H1 (cell line): ENCODE data around the gene NEO1. TPM values are rescaled to one million over a fixed set of nuclear protein-coding genes. Genes with fewer than 3 reads are reported as not detected.

Experiments
- CTCF ChIA-PET: fragments of 300-600 bp; sonication (Branson Sonifier 250); formaldehyde crosslinking; loops from one replicate; lab custom pipeline; 2021; ENCODE audit not compliant: partially characterized antibody; lab: Charles Lee
- POLR2A ChIA-PET: fragments of 300-600 bp; sonication (Branson Sonifier 250); formaldehyde crosslinking; loops from one replicate; lab custom pipeline; 2021; ENCODE audit warnings: inconsistent platforms; ENCODE audit not compliant: partially characterized antibody; lab: Charles Lee
- DNase-seq, 2 experiments: peaks; one replicate each; pipeline versions ENCODE4 v3.0.0 to v3.0.0-alpha.2; 2010 to 2022; ENCODE audit warnings: low spot score in 2 of 2, low read depth in 1 of 2, mixed read lengths in 1 of 2
- FAIRE-seq: peaks from 2 replicates; lab custom pipeline; 2011; peaks lifted over from hg19 to GRCh38; lab: Jason Lieb, UNC
- H2AFZ ChIP-seq: 2 replicates; pipeline ENCODE4 v1.8.1; 2012; ENCODE audit warnings: low read length, inconsistent platforms
- H2AK5ac ChIP-seq: 2 replicates; pipeline ENCODE4 v1.6.1; 2013; ENCODE audit warnings: low read depth, low read length
- H2BK120ac ChIP-seq: replicated peaks from 2 replicates; pipeline ENCODE3; 2013; ENCODE audit warnings: low read depth, low read length, inconsistent platforms
- H2BK12ac ChIP-seq: 2 replicates; pipeline ENCODE4 v1.6.1; 2013; ENCODE audit warnings: low read depth, low read length
- H2BK15ac ChIP-seq: 2 replicates; pipeline ENCODE4 v1.6.1; 2013; ENCODE audit warnings: low read length
- H2BK20ac ChIP-seq: 2 replicates; pipeline ENCODE4 v1.6.1; 2013; ENCODE audit warnings: low read length
- H2BK5ac ChIP-seq: 2 replicates; pipeline ENCODE4 v1.6.1; 2013; ENCODE audit warnings: low read depth, low read length
- H3K14ac ChIP-seq: 2 replicates; pipeline ENCODE4 v1.6.1; 2013; ENCODE audit warnings: inconsistent platforms; ENCODE audit not compliant: insufficient read length
- H3K18ac ChIP-seq: 2 replicates; pipeline ENCODE4 v1.6.1; 2013; ENCODE audit warnings: low read length; ENCODE audit errors: extremely low read depth
- H3K23ac ChIP-seq: 2 replicates; pipeline ENCODE4 v1.6.1; 2013; ENCODE audit warnings: inconsistent platforms; ENCODE audit not compliant: insufficient read length
- H3K23me2 ChIP-seq: 2 replicates; pipeline ENCODE4 v1.6.1; 2013; ENCODE audit warnings: low read depth, low read length
- H3K27ac ChIP-seq: 2 replicates; pipeline ENCODE4 v1.6.1; 2011; ENCODE audit warnings: low read depth, low read length, inconsistent platforms
- H3K27me3 ChIP-seq, 4 experiments: replicated peaks in 1 of 4; 1 replicate in 1 of 4; 2 replicates in 3 of 4; pipeline versions ENCODE4 v1.6.1 to v1.8.1; 2011 to 2013; ENCODE audit warnings: low read length in 3 of 4, mild to moderate bottlenecking in 3 of 4, inconsistent platforms in 2 of 4, mixed read lengths in 2 of 4, moderate library complexity in 1 of 4; ENCODE audit not compliant: control insufficient read depth in 3 of 4, insufficient read depth in 3 of 4; ENCODE audit errors: extremely low read depth in 1 of 4
- H3K36me3 ChIP-seq, 4 experiments: 2 replicates each; pipeline versions ENCODE4 v1.6.1 to v1.8.1; 2011 to 2013; ENCODE audit warnings: mild to moderate bottlenecking in 4 of 4, low read length in 3 of 4, moderate library complexity in 2 of 4, control low read depth in 1 of 4, inconsistent platforms in 1 of 4; ENCODE audit not compliant: insufficient read depth in 4 of 4, control insufficient read depth in 2 of 4
- H3K4ac ChIP-seq: replicated peaks from 2 replicates; pipeline ENCODE3; 2013; ENCODE audit warnings: low read length, low read depth, mixed read lengths, inconsistent platforms; ENCODE audit not compliant: insufficient read length
- H3K4me1 ChIP-seq, 4 experiments: replicated peaks in 1 of 4; 1 replicate in 1 of 4; 2 replicates in 3 of 4; pipeline versions ENCODE4 v1.6.1 to v1.8.1; 2011 to 2013; ENCODE audit warnings: low read length in 3 of 4, inconsistent platforms in 2 of 4, mixed read lengths in 1 of 4; ENCODE audit not compliant: insufficient read depth in 4 of 4, control insufficient read depth in 3 of 4
- H3K4me2 ChIP-seq, 2 experiments: 2 replicates each; pipeline versions ENCODE4 v1.6.1 to v1.8.1; 2011 to 2013; ENCODE audit warnings: low read depth in 2 of 2, low read length in 2 of 2, control low read depth in 1 of 2, inconsistent platforms in 1 of 2, mild to moderate bottlenecking in 1 of 2; ENCODE audit not compliant: insufficient read depth in 1 of 2
- H3K4me3 ChIP-seq, 4 experiments: fragments of 200-600, 300-600 bp in 1 of 4; sonication (generic), shearing (Covaris generic), sonication (Bioruptor Twin) in 1 of 4; 2 replicates each; pipeline versions ENCODE4 v1.5.1 to v1.8.1; 2011 to 2016; ENCODE audit warnings: low read length in 4 of 4, low read depth in 3 of 4, control low read depth in 2 of 4, inconsistent platforms in 2 of 4, mild to moderate bottlenecking in 2 of 4, mixed read lengths in 1 of 4, moderate library complexity in 1 of 4; ENCODE audit not compliant: insufficient read depth in 2 of 4; ENCODE audit errors: extremely low read depth in 1 of 4
- H3K56ac ChIP-seq: replicated peaks from 2 replicates; pipeline ENCODE3; 2013; ENCODE audit warnings: low read depth, mild to moderate bottlenecking, mixed read lengths, low read length, inconsistent platforms; ENCODE audit not compliant: insufficient read length
- H3K79me1 ChIP-seq: 2 replicates; pipeline ENCODE4 v1.6.1; 2013; ENCODE audit warnings: low read depth, low read length, control low read depth
- H3K79me2 ChIP-seq, 2 experiments: 2 replicates each; pipeline versions ENCODE4 v1.6.1 to v1.8.1; 2012 to 2013; ENCODE audit warnings: low read length in 2 of 2, mild to moderate bottlenecking in 2 of 2, inconsistent platforms in 1 of 2; ENCODE audit not compliant: insufficient read depth in 2 of 2, control insufficient read depth in 1 of 2
- H3K9ac ChIP-seq, 4 experiments: replicated peaks in 1 of 4; 1 replicate in 1 of 4; 2 replicates in 3 of 4; pipeline versions ENCODE4 v1.6.1 to v1.8.1; 2011 to 2013; ENCODE audit warnings: low read depth in 3 of 4, low read length in 3 of 4, control low read depth in 2 of 4, mild to moderate bottlenecking in 2 of 4, moderate library complexity in 2 of 4, inconsistent platforms in 1 of 4; ENCODE audit errors: extremely low read depth in 1 of 4
- H3K9me3 ChIP-seq, 2 experiments: 2 replicates each; pipeline versions ENCODE4 v1.6.1 to v1.8.1; 2012 to 2013; ENCODE audit warnings: mild to moderate bottlenecking in 2 of 2, moderate library complexity in 2 of 2, control low read depth in 1 of 2, inconsistent platforms in 1 of 2, low read depth in 1 of 2, low read length in 1 of 2, mixed read lengths in 1 of 2; ENCODE audit not compliant: insufficient read depth in 2 of 2
- H4K20me1 ChIP-seq, 2 experiments: replicated peaks in 1 of 2; 2 replicates each; pipeline versions ENCODE3 to v1.8.1; 2011 to 2013; ENCODE audit warnings: inconsistent platforms in 2 of 2, low read length in 2 of 2, mild to moderate bottlenecking in 1 of 2; ENCODE audit not compliant: insufficient read depth in 2 of 2, control insufficient read depth in 1 of 2
- H4K5ac ChIP-seq: 2 replicates; pipeline ENCODE4 v1.6.1; 2013; ENCODE audit warnings: low read length, low read depth, mixed read lengths, inconsistent platforms; ENCODE audit not compliant: insufficient read length
- H4K8ac ChIP-seq: 2 replicates; pipeline ENCODE4 v1.8.0; 2013; ENCODE audit warnings: mild to moderate bottlenecking, moderate library complexity, low read length, inconsistent platforms; ENCODE audit not compliant: insufficient read depth; ENCODE audit errors: extremely low read depth
- H4K91ac ChIP-seq: replicated peaks from 2 replicates; pipeline ENCODE3; 2013; ENCODE audit warnings: low read length, mixed read lengths, inconsistent platforms; ENCODE audit not compliant: insufficient read length
- POU5F1 ChIP-seq: IDR thresholded peaks from 2 replicates; pipeline ENCODE4 v1.6.1; 2011; ENCODE audit warnings: low read depth, mild to moderate bottlenecking, low read length, moderate library complexity
- SP4 ChIP-seq: IDR thresholded peaks from 2 replicates; pipeline ENCODE4 v1.6.1; 2012; ENCODE audit warnings: low read length, inconsistent platforms
- YY1 ChIP-seq: IDR thresholded peaks from 2 replicates; pipeline ENCODE4 v1.6.1; 2011; ENCODE audit warnings: low read depth, mild to moderate bottlenecking, low read length
- WGBS, 2 experiments: shearing (Covaris generic) in 1 of 2; methylation state at CpG; one replicate each; pipeline versions ENCODE4 v1.1.6 to v1.1.7; 2013 to 2015; ENCODE audit warnings: low lambda C conversion rate in 2 of 2, mixed read lengths in 2 of 2, inconsistent platforms in 1 of 2, low coverage in 1 of 2, missing lambda C conversion rate in 1 of 2; ENCODE audit not compliant: insufficient replicate concordance in 2 of 2, insufficient coverage in 1 of 2, insufficient read length in 1 of 2; ENCODE audit errors: extremely low coverage in 1 of 2, missing lambda C conversion rate in 1 of 2; 5-methylcytosine and 5-hydroxymethylcytosine counted together
- polyA plus RNA-seq, 7 experiments: library from polyadenylated mRNA; depleted of rRNA in 3 of 7; stranded (reverse) in 5 of 7; unstranded in 2 of 7; fragments of >200 nt in 5 of 7; fragments of 200-250 nt in 2 of 7; gene quantifications; 1 replicate in 5 of 7; 2 replicates in 1 of 7; 4 replicates in 1 of 7; pipeline versions ENCODE4 v1.2.1 to v1.2.3, GENCODE V29; 2011 to 2013; ENCODE audit warnings: missing spikeins in 2 of 7, mixed read lengths in 2 of 7
- total RNA-seq: library from RNA; stranded (reverse); fragmentation: NEBNext Ultra II Directional; extraction: Animal tissue kit (Norgen Biotek cat#: 25700); gene quantifications from 2 replicates; pipeline ENCODE4 v1.2.1, GENCODE V29; 2021

The NEO1 gene
- total and polyA plus RNA-seq, 2 of the 8 experiments (the other 6 are each of a cell fraction or from before 2014, with no cell fraction given), result 36.0 to 51.0 TPM

GRCh38 chr15:73017987-73018386, 34.3 kb upstream of the NEO1 start:
- no peaks in the 10 kb centered on the region for H3K9me3 ChIP-seq
- no peak overlapping the region for H3K18ac ChIP-seq
- H3K23me2 ChIP-seq, result no peaks in the 10 kb centered on the region
- H3K4ac ChIP-seq, result no peak overlapping the region
- POLR2A ChIA-PET, result no interaction called here
- no peak overlapping the region for H3K56ac ChIP-seq
- no peak overlapping the region for H3K4me2 ChIP-seq
- DNase-seq, result no peak
- H2BK15ac ChIP-seq, result no peak overlapping the region
- peaks cover 2 to 18% (median 11%) of the 10 kb centered on the region in 4 experiments for H3K4me1 ChIP-seq
- H2BK120ac ChIP-seq, result no peak overlapping the region
- H4K8ac ChIP-seq, result no peak overlapping the region
- H3K14ac ChIP-seq, result no peak overlapping the region
- no peak overlapping the region for H2BK12ac ChIP-seq
- no peak overlapping the region for H3K27ac ChIP-seq
- H3K36me3 ChIP-seq, result no peaks in the 10 kb centered on the region
- CTCF ChIA-PET, result interaction anchor here (1.0 kb wide), 2 partner anchors 37 to 39 kb away, joined by 3 to 4 read pairs; no protein-coding TSS in a partner anchor
- no peak overlapping the region for H2AK5ac ChIP-seq
- WGBS, 2 experiments, result 84% methylated on average over 1 of the region's 1 CpG; no CpG with 5 or more reads in 1 of the 2 experiments
- no peak overlapping the region for H4K5ac ChIP-seq
- H3K23ac ChIP-seq, result no peak overlapping the region
- no peak overlapping the region for H2BK5ac ChIP-seq
- no peak for FAIRE-seq
- no peak overlapping the region for H3K9ac ChIP-seq
- H3K79me2 ChIP-seq, result no peaks in the 10 kb centered on the region
- H4K20me1 ChIP-seq, result no peaks in the 10 kb centered on the region
- no peak overlapping the region for H2BK20ac ChIP-seq
- H4K91ac ChIP-seq, result no peak overlapping the region
- H3K27me3 ChIP-seq, result no peaks in the 10 kb centered on the region
- H3K79me1 ChIP-seq, result no peaks in the 10 kb centered on the region
- no peak overlapping the region for H3K4me3 ChIP-seq
- no peak overlapping the region for H2AFZ ChIP-seq
- TF ChIP-seq SP4 (no peak), YY1 (no peak), POU5F1 (no peak)
